CD4-positive, alpha-beta T cell treated with Interleukin-4 for 4 hours (primary cell): ENCODE measurements around the gene MDGA2.
"Not testable (repeated sequence)": the region's sequence is repeated elsewhere in the genome, so short reads cannot be mapped to it uniquely, and the experiment has no call there.

Source experiments
- DNase-seq: peaks from one replicate; pipeline ENCODE4 v3.0.0-alpha.2; 2020

The MDGA2 gene

DNA sequence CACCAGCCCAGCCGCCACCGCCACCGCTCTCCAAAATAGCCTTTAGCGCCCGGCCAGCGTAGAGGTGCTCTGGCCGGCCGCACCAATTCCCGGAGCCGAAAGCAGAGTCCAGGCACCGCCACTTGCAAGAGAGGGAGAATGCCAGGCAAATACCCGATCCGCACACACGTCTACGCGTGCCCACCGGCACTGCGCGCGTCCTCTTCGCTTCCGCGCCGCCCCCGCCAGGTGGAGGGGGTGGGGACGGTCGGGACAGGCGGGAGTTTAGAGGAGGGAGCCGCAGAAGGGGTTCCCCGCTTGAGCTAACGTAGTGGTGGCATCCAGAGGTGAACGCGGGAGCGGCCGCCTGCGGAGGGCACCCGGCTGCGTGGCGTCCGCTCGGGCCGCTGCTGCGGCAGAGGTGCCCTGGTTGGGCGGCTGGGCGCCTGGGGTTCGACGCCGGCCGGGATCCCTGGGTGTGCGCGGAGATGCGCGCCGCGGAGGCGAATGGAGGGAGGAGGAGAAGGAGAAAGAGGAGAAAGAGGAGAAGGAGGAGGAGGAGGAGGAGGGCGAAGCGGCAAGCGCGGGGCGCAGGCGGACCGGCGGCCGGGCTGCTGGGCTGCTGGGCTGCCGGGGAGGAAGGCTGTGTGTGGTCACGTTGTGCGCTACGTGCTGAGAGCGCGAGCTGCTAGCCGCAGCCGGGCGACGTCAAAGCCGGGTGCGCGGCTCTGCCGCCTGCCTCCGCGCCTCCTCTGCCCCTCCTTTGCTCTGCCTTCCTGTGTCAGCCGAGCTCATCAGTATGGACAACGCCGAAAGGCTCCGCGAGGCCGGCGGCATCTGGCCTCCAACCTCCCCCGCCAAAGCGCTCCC, at the start of gene MDGA2:
Gene MDGA2 (minus strand): TSS at position 140 of the 849 bp plus-strand sequence.
- no peak for DNase-seq

DNA sequence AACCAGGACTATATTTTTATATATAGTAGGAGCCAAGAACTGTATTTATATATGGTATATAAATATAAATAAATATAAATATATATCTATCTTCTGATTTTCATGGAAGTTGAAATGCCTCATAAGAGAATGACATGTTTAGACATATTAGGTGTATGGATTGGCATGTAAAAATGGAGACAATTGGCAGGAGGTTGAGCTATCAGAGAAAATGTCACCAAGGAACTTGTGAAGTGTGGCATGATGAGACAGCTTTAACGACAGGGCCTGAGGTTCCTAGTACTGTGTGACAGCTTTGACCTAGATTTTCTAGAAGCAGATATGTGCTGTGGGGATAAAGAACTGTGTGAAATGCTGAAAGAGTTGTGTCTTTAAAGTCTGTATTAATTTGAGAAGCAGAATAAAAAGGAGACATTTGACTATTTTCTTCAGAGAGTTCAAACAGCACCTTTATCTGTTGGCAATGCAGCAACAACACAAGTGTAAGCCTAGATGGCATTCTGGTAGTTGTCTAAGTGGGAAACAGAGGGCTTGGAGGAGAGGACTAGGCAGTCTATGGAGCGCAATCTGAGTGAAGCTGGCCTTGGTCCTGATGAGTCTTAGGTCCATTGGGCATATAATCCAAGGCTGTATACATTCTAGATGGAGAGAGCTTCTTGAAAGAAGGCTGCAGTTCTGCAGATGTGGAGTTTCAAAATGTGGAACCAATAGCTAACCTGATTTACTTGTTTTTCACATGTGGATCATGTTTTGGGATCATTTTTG, 47.7 kb upstream of the MDGA2 start:
- no peak for DNase-seq

DNA sequence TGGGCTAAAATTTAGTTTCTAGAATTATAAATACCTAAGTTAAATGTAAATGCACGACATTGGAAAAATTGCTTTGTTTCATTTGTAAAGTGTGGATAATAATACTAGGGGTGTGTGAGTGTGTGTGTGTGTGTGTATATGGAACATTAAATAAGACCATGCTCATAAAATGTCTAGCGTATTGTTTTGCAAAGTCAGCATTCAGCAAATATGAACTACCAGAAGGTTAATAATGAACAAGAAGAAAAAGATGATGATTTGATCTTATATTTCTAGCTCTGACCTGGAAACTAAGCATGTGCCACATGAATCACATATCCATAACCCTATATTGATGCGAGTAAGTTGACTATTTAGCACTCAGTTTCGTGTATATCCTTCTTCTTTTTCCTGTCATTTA, 44.9 kb upstream of the MDGA2 start:
- no peak for DNase-seq

DNA sequence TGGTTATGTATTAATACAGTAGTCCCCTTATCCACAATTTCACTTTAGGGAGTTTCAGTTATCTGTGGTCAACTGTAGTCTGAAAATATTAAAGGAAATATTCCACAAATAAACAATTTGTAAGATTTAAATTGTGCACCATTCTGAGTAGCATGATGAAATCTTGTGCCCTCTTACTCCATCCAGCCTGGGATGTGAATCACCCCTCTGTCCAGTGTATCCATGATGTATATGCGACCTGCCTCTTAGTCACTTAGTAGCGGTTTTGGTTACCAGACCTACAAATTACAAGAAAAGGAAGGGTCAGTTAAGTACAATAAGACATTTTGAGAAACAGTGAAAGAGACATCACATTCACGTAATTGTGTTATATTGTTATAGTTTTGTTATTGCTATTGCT, 39.9 kb upstream of the MDGA2 start:
- DNase-seq: no peak

DNA sequence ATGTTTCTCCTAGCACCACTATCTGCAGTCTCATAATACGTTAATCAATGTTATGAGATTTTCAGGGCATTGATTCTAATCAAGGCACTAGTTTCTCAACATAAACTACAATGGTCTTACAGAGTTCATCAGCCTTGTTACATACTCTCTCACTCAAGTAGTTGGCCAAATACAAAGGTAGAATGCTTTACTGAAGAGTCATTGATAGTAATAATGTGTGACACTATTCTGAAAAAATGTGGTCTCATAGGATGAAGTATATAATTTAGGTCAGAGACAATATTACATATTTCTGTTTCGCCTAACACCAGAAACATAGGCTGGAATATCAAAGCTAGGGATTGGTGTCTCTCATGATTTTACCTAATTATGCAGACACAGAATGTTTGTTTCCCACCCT, 35.2 kb upstream of the MDGA2 start:
- DNase-seq: no peak

DNA sequence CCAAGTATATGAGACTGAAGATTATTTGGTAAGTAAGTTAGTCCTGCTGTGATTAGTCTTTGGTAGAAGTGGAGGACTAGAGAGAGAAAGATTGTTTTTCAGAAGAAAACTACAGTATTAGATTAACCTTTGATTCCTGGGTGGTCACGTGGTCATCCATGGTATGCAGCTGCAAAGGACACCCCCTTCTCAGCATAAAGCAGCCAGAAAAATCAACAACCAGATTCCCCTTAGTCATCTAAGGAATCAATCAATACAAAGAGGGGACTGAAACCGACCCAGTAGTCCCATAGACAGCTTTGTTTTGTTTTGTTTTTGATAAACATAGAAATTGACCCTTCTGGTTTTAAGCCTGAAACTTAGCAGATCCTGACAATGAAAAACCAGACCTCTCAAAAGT, 30.3 kb upstream of the MDGA2 start:
- DNase-seq: no peak

DNA sequence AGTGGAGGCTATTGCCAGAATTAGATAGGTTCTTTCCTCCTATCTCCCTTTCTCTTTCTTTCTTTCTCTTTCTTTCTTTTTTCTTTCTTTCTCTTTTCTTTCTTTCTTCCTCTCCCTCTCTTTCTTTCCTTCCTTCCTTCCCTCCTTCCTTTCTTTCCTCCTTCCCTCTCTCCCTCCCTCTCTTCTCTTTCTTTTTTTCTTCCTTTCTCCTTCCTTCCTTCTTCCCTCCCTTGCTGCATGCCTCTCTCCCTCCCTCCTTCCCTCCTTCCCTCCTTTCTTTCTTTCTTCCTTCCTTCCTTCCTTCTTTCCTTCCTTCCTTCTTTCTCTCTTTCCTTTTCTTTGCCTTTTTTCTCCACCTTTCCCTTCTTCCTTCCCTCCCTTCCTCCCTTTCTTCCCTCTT, 16.4 kb upstream of the MDGA2 start:
- DNase-seq: no peak

DNA sequence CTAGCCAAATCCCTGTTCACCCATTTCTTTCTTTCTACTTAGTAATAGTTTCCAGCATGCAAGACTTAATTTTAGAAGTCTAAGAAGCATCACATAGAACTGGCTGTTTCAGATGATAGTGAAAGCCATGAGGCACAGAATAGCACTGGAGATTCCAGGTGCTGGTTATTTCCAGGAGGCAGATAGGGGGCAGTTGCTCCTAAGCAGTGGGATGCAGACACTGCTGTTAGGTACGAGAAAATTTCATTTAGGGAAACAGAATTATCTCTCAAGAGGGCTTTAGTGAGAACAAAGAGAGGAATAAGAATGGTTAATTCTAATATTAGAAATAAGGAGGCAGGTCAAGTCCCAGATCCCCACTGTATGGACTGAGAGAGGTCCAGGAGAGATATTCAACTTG, 3.6 kb upstream of the MDGA2 start:
- DNase-seq: no peak

DNA sequence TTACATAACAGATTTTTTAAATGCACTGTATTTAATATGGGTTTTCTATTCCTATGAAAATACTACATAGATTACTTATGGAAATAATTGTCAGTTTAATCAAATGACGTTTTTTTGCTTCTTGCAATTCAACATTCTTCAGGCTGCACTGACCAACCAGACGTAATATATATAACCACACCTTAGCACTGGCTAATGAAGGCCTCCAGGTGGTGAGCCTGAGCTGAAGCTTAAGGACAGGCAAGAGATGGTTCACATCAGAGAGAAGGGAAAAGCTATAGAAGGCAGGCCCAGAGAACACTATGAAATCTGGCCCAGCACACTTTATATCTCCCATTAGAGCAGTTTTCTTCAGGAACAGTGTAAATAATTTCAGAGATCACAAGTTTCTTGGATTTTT, 2.8 kb upstream of the MDGA2 start:
- no peak for DNase-seq

DNA sequence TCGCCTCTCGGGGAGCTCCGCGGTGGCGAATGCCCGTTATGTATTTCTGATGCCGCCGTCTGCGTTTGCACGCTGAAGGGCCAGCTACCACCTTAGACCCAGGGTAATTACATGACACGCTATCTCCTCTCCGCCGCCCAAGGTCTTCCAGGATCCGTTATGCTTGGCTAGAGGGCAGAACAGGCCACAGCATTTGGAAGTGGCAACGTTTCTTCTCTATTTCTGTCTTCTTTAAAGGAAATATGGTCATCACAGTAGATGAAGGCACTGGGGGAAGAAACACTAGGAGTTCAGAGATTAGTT, 861 bp upstream of the MDGA2 start:
- DNase-seq: no peak

DNA sequence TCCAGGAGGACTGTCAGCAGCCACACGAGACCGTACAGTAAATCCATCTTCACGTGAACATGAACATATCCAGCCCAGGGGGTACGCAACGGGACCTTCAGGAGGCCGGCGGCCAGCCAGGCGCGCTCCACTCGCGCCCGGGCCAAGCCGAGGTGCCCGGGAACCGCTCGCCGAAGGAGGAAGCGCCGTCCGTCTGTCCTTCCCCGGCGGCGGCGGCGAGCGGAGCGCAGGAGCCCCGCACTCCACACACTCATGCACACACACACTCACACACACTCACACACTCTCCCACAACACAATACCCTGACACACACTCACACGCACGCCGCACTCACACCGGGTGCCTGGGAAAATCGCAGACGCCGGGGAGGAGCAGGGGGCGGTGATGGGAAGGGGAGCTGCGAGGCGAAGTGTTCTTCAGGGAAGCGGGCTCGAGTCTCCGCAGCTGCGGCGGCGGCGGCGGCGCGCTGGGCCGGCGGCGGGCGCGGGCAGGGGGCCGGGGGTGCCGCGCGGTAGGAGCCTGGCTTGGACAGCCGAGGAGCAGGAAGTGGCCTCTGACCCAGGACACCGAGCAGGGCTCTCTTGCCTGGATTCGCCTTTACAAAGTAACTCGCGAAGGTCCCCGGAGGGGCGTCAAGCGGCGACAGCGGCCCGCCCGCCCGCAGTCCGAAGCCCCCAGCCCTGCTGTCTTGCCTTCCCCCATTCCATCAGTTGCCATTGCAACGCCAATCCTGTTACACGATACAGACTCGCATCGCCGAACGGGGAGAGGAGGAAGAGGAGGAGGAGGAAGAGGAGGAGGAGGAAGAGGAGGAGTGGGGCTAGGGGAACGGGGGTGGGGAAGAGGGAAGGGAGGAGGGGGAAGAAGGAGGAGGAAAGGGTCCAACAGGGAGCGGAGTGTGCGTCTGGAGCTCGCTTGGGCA, 601 bp downstream of the MDGA2 start:
- DNase-seq: no peak

DNA sequence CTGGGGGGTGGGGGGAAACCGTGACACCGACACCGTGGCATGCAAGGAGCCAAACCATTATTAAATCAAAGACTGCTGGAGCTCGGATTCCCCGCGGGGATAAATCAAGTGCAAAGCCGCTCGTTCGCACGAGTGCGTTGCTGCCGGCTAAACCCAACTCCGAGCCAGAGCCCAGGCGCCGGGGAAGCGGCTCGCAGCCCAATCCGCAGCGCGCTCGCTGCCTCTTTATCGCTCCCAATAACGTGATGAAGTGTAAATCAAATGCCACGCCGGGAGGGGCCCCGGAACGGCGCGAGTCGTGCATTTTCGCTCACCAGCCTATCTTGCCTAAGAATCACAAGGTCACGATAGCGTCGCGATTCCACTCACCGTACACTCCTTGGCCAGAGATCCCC, 1.3 kb downstream of the MDGA2 start:
- DNase-seq: no peak

DNA sequence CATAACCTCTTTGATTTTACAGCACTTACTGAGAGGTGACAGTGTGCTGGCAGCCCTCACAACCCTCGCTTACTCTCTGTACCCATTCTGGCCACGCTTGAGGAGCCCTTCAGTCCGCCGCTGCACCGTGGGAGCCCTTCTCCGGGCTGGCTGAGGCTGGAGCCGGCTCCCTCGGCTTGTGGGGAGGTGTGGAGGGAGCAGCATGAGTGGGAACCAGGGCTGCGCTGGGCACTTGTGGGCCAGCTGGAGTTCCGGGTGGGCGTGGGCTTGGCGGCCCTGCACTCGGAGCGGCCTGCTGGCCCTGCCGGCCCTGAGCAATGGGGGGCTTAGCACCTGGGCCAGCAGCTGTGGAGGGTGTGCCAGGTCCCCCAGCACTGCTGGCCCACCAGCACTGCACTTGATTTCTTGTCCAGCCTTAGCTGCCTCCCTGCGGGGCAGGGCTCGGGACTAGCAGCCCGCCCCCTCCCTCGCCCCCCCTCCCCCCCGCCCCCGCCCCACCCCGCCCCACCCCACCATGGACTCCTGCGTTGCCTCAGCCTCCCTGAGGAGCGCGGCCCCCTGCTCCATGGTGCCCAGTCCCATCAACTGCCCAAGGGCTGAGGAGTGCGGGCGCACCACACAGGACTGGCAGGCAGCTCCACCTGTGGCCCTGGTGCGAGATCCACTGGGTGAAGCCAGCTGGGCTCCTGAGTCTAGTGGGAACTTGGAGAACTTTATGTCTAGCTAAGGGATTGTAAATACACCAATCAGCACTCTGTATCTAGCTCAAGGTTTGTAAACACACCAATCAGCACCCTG, 9.9 kb downstream of the MDGA2 start:
- DNase-seq: no peak

DNA sequence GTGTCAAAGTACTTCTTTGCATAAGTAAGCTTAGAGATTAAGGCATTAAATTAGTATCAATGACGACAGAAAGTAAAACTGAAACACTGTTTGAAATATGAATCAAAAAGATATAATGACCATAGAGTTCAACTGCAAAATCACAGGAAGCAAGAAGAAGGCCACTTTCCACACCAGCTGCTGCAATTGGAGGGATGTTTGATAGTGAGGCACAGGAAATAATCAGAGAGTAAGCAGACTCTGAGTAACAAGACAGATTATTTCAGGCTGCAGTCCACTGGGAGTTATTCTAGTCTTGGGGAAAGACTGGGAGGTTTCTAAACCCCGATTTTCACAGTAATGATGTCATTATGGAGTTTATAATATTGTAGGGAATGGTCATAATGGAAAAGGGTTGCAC, 12.9 kb downstream of the MDGA2 start:
- DNase-seq: no peak

DNA sequence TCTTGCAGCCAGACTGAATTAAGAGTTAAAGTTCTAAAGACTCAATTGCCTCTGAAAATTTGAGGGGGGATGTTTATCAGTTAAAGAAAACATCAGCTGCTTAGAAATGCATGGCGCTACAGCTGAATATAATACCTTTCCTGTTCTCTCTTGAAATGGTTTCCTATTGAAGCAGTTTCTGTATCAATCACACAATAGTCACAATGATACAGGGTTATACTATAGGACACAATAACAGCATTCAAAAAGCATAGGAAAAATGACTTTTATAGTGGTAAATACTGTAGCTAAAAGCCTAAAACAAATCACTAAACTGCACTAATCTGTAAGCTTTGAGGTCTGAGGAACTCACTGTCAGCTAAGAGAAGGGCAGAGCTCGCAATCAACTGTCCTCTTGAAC, 15.2 kb downstream of the MDGA2 start:
- no peak for DNase-seq

DNA sequence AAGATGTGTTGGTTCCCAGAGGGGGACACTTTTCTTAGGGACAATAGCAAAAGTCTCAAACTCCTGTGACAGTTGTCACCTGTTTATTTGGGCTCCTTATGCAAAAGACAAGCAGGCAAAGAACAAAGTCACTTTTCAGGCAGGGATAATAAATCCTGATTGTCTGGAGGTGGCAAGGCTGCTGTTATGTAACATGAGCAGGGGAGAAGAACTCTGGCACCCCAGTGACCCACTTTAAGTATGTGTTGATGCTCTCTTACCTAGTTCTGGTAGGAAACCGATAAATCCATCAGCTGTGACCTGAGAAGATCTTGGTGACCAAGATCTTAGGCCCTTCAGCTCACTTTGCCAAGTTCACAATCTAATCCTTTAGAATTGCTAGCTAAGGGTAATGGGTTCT, 17.4 kb downstream of the MDGA2 start:
- DNase-seq: no peak

DNA sequence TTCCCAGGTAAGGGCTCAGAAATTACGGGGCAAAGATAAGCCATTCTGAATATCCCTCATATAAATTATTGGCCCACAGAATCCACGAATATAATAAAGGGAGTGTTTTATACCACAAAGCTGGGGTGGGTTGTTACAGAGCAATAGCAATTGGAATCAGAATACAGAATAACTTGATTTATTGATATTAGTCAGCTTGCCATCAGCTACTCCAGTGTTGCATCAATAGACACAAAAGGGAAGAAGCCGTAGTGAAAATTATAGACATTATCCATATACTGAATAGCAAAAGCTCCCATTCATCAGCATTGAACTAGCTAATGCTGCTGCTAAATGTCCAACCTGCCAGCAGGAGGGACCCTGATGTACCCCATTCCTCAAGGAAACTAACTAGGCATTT, 18.3 kb downstream of the MDGA2 start:
- DNase-seq: no peak

DNA sequence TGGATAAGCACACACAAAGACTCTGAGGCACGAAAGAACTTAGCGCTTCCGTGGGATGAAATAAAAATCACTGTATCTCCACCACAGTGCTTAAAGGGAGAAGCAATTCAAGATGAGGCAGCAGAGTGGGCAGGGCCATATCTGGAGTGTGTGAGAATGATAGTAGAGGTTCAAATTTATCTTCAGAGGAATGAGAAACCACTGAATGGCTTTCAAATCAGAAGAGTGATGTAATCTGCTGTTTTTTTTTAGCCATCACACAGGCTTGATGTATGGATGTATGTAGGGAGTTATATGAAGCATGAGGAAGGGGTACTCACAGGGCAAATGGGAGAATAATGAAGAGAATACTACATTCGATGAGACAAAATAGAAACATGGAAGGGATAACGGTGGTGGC, 24.1 kb downstream of the MDGA2 start:
- DNase-seq: no peak

DNA sequence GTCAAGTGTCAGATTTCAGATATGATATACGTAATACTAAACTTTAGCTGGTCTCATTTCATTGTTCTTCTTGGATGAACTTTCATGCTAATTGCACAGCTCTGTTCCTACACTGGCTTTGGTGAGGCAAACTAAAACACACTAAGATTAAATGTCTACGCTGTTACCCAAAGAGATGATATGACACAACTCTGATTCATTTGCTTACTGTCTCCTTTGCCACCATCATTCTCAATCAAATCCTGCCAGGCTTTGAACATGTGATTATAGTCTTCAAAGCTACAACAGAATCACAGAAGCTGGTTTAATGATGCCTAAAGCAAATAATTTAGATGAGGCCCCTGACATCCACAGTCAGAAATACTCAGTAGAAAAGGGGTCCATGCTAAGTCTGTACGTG, 37.7 kb downstream of the MDGA2 start:
- DNase-seq: no peak

DNA sequence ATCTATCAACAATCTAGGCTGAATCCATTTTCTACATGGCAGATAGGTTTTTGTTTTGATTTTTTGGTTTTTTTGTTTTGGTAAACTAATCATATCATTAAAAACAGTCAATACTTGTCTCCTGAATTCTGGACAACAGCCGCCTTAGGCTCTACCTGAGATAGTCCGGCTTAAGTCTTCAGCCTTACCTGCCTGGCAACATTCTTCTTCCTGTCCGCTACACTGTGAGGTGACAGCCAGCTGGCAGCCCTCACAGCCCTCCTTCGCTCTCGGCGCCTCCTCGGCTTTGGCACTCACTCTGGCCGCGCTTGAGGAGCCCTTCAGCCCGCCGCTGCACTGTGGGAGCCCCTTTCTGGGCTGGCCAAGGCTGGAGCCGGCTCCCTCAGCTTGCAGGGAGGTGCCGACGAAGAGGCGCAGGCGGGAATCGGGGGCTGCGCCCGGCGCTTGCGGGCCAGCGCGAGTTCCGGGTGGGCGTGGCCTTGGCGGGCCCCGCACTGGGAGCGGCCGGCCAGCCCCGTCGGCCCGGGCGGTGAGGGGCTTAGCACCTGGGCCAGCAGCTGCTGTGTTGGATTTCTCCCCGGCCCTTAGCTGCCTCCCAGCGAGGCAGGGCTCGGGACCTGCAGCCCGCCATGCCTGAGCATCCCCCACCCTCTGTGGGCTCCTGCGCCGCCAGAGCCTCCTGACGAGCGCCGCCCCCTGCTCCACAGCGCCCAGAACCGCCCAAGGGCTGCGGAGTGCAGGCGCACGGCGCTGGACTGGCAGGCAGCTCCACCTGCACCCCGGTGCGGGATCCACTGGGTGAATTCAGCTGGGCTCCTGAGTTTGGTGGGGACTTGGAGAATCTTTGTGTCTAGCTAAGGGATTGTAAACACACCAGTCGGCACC, 49.0 kb downstream of the MDGA2 start:
- no peak for DNase-seq

DNA sequence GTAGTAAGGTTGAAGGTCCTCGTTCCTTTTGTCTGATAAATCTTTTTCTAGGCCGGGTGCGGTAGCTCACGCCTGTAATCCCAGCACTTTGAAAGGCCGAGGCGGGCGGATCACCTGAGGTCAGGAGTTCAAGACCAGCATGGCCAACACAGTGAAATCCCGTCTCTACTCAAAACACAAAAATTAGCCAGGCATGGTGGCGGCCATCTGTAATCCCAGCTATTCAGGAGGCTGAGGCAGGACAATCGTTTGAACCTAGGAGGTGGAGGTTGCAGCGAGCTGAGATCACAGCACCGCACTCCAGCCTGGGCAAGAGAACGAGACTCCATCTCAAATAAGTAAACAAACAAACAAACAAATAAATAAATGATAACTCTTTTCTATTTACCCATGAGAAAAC, 51.3 kb downstream of the MDGA2 start:
- DNase-seq: not testable (repeated sequence)

DNA sequence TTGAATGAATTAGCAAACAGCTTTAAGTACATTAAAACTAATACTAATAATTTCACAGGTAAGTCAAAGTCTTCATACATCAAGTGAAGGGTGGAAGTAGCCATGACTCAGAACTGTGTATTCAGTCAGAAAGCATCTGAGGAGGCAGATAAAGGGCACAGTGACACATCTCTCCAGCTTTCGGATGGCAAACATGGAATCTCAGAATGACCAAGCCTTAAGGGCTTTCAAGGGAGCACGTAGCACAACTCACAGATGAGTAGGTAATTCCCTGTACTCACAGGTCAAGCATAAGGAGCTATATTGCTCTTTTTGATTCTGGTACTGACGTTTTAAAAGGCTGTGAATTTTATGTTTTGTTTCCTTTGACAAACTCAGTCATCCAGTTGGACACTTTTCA, 56.0 kb downstream of the MDGA2 start:
- no peak for DNase-seq
